Measurements from ENCODE around the gene CBL. TPM values are rescaled to one million over a fixed set of nuclear protein-coding genes. Genes with fewer than 3 reads are reported as not detected.
A peak's percentile ranks its signal among the peaks of the same experiment; 100 is the strongest.

Gene CBL
- total RNA-seq, 2 experiments from 2014 or later = 45.1 to 45.2 TPM

DNA sequence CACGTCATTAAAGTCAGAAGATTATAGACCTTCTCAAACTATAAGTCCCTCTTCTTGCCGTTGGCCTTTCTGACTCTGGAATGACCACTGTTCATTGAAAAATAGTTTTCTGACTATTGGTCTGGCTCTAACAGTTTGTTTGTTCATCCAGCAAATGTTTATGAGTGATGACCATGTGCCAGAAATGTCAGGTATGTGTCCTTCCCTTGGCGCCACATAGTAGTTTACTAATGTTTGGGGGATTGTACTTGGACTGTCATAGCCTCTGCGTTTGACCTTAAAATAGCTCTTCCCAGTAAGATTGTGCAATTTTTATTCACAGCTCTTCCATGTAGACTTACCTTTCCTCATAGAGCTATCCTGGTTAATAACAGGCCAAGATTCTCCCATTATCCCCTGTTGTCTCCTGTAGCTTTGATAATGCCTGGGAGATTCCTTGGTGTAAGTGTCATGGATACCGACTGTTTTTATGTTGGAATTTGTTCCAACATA lies 97.1 kb downstream of the CBL start:
- Mint-ChIP-seq H3K4me1 (peaks cover 18% of the 10 kb centered on the region), H3K4me3 (no peak overlapping the region), H3K27ac (no peak overlapping the region), H3K9me3 (no peaks in the 10 kb centered on the region), H3K27me3 (no peaks in the 10 kb centered on the region), H3K36me3 (peaks cover 46% of the 10 kb centered on the region)
- POLR2A ChIA-PET = interaction anchor here (1.1 kb wide), 1 partner anchor 31 kb away, joined by 3 read pairs; the partner anchor contains the start of gene RNF26
- DNase-seq (no peak), ATAC-seq (ENCODE audit: low read depth) (no peak)

DNA sequence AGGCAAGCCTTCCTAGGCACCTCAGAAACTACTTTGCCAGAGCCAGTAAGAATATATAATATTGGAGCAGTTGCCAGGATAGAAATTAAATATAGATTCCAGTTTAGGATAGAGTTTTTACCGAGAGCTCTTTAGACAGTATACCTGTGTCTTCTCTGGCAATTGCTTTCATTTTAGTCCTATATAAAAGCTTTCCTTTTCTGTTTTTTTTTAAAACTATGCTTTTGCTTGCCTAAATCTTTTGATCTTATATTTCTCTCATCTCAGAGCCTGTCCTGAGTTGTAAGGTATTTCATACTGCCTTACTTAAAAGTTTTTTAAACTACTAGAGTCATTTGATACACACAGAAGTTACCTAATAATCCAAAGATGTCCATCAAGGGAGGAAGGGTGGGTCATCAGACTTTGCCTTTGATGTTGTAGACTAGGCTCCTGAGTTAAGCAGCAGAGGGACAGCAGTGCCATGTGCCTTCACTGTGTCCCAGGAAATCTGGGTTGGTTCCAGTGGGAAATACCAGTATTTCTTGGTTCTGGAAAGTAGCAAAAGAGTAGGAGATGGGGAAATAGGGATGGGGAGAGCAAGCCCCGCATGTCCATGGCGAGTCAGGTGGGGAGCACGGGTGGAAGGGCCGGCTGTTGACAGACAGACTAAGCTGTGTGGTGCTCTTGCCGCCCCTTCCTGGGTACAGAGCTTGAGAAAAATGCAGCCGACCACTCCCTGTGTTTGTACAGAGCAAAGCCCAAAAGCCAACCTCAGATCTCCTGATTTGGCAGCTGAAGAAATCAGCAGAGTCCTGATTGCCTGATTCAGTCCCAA lies 99.6 kb downstream of the CBL start:
- ATAC-seq (ENCODE audit: low read depth) (peak; percentile 19), DNase-seq (no peak)
- Mint-ChIP-seq H3K9me3 (no peaks in the 10 kb centered on the region), H3K36me3 (peaks cover 34% of the 10 kb centered on the region), H3K4me1 (peaks cover 17% of the 10 kb centered on the region), H3K27me3 (no peaks in the 10 kb centered on the region), H3K27ac (peak overlapping the region; percentile 74), H3K4me3 (peak overlapping the region; percentile 5)
- POLR2A ChIA-PET = interaction anchor here (0.7 to 3.4 kb wide), 5 partner anchors 11 to 204 kb away, joined by 3 to 23 read pairs (median 4); partner anchors contain the start of genes CBL, DPAGT1 and MCAM

DNA sequence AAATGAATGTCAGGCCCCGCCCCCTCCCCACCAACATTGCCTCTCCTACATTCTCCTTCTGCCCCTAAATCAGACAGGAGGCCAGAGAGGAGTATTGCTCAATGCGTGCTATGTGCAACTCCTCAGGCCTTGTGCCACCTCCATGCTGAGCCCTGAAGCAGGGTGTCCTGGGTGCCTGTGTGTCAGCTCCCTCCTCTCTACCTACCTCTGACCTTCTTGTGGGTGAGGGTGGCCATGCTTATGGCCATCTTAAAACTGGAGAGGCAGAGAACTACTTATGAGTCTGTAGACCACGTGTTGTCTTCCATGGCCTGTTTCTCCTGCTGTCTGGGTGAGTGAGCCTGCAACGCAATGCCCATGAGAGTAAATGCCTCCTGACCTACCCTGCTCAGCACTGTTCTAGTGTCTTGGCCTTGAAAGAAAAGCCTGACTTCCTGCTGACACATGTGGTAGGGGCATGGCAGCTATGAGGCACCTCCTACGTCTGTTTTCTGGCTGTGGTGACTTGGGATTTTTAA lies 100.3 kb downstream of the CBL start:
- DNase-seq (no peak), ATAC-seq (ENCODE audit: low read depth) (peak; percentile 87)
- H3K36me3 Mint-ChIP-seq = peaks cover 28% of the 10 kb centered on the region
- H3K4me1 Mint-ChIP-seq = peaks cover 17% of the 10 kb centered on the region
- H3K9me3 Mint-ChIP-seq = no peaks in the 10 kb centered on the region
- peak overlapping the region; percentile 18 for H3K4me3 Mint-ChIP-seq
- H3K27me3 Mint-ChIP-seq = no peaks in the 10 kb centered on the region
- POLR2A ChIA-PET = interaction anchor here (0.7 to 3.4 kb wide), 7 partner anchors 11 to 204 kb away, joined by 3 to 23 read pairs (median 3); partner anchors contain the start of genes CBL, DPAGT1 and MCAM
- H3K27ac Mint-ChIP-seq = peak overlapping the region; percentile 74

DNA sequence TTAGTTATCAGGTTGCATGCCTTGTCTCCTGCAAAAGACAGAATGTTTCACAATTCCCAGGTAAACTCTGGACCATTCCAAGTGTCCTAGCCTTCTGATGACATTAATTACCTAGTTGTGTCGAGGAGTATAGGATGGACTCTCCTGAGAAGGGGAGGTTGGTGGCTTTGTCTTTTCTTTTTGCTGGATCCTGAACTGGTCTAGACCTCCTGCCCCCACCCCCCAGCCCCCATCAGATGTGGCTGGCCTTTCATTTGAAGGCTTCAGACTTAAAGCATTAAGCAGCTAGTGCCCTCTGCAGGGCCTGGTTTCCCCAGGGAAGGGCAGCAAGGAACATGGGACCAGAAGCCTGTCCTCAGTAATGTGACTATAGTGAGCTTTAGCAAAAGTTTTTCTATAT lies 101.1 kb downstream of the CBL start:
- Mint-ChIP-seq H3K9me3 (no peaks in the 10 kb centered on the region), H3K4me1 (peaks cover 14% of the 10 kb centered on the region), H3K27me3 (no peaks in the 10 kb centered on the region), H3K36me3 (peaks cover 23% of the 10 kb centered on the region), H3K27ac (no peak overlapping the region), H3K4me3 (no peak overlapping the region)
- DNase-seq (no peak), ATAC-seq (ENCODE audit: low read depth) (no peak)
- POLR2A ChIA-PET = interaction anchor here (0.8 to 3.4 kb wide), 3 partner anchors 10 to 101 kb away, joined by 3 to 23 read pairs (median 4); partner anchors contain the start of genes CBL and MCAM

DNA sequence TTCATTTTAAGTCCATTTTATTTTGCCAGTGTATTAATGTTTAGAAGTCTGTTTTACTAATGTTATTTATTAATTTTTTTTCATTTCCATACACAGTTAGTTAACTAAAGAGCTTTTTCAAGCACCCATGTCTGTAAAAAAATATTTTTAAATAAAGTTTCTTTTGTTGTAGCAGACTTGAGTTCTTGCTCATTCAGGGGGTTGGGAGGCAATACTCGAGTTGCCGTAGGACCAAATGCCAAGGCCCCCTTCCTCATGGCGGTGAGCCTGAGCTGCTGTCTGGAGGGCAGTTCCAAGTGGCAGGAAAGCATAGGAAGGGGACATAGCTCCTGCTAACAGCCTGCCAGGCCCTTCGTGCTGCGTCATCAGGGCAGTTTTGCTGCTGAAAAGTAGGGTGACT lies 101.8 kb downstream of the CBL start:
- Mint-ChIP-seq H3K27me3 (no peaks in the 10 kb centered on the region), H3K9me3 (no peaks in the 10 kb centered on the region), H3K4me1 (peaks cover 14% of the 10 kb centered on the region), H3K4me3 (no peak overlapping the region), H3K27ac (no peak overlapping the region), H3K36me3 (peaks cover 17% of the 10 kb centered on the region)
- DNase-seq (no peak), ATAC-seq (ENCODE audit: low read depth) (no peak)
- POLR2A ChIA-PET = interaction anchor here (0.8 to 3.4 kb wide), 3 partner anchors 9 to 13 kb away, joined by 3 to 23 read pairs (median 4); partner anchors contain the start of gene MCAM

DNA sequence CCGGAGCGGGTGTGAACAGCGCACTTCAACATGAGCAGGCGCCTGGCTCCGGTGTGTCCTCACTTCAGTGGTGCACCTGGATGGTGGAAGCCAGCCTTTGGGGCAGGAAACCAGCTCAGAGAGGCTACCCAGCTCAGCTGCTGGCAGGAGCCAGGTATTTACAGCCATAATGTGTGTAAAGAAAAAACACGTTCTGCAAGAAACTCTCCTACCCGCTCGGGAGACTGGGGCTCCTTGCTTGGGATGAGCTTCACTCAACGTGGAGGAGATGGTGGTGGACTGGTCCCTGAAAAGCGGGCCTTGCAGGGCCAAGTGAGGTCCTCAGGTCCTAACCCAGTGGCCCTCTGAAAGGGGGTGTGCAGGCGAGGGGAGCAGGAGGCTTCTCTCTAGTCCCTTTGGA lies 103.3 kb downstream of the CBL start:
- H3K9me3 Mint-ChIP-seq = no peaks in the 10 kb centered on the region
- POLR2A ChIA-PET = interaction anchor here (1.0 to 3.0 kb wide), 2 partner anchors 12 to 104 kb away, joined by 3 to 12 read pairs; partner anchors contain the start of gene CBL
- peaks cover 6% of the 10 kb centered on the region for H3K36me3 Mint-ChIP-seq
- peaks cover 14% of the 10 kb centered on the region for H3K4me1 Mint-ChIP-seq
- no peaks in the 10 kb centered on the region for H3K27me3 Mint-ChIP-seq
- H3K27ac Mint-ChIP-seq = peak overlapping the region; percentile 22
- ATAC-seq (ENCODE audit: low read depth) = no peak
- H3K4me3 Mint-ChIP-seq = no peak overlapping the region
- DNase-seq = no peak

DNA sequence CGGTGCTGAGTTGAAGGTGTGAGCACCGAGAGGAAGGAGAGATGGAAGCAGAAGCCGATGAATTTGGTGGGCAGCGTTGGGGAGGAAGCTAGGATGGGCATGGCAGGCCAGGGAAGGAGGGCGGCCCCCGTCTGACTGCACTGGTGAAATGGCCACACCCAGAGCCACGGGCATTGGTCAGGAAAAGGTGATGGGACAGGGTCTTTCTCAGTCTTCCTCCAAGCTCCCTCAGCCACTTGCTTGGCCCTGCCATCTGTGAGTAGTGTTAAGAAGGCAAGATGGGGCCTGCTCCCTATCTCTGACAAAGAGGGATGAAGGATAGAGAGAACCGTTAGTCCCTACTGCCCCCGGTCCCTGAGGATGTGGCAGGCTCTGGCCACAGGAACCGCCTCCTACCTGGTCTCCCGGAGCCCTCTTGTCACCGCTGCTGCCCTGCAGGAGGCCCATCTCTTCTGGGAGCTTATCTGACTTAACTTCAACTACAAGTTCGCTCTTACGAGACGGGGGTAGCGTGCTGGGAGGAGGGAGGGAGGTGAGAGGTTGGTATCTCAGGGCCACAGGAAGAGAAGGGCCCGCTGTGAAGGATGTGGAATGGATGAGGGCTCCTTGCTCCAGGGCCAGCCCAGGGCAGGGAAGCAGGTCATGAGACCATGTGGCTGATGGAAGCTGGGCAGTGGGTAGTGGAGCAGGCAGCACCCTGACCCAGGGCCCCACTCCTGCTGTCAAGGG lies 104.0 kb downstream of the CBL start:
- H3K9me3 Mint-ChIP-seq = no peaks in the 10 kb centered on the region

DNA sequence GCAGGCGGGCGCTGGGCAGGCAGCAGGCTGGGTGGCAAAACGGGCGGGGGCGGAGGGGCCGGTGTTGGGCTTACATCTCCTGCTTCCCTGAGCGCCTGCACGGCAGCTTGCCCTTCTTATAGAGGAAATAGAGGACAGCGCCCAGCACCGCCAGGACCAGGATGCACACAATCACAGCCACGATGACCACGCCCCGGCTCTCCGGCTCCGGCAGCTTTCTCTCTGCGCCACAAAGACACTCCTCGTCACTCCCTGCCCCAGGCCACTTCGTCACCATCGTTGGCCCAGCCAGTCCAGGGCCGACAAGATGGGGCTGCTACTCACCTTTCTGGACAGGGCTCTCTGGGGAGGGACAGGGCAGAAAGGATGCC lies 104.5 kb downstream of the CBL start:
- DNase-seq (no peak), ATAC-seq (ENCODE audit: low read depth) (no peak)
- POLR2A ChIA-PET = interaction anchor here (3.0 kb wide), 1 partner anchor 11 kb away, joined by 12 read pairs; no protein-coding TSS in a partner anchor
- Mint-ChIP-seq H3K27ac (no peak overlapping the region), H3K9me3 (no peaks in the 10 kb centered on the region), H3K36me3 (peaks cover 2% of the 10 kb centered on the region), H3K27me3 (peaks cover 2% of the 10 kb centered on the region), H3K4me1 (peaks cover 14% of the 10 kb centered on the region), H3K4me3 (no peak overlapping the region)

More for the DNA sequence above, 104.0 kb downstream of the CBL start:
- ATAC-seq (ENCODE audit: low read depth) = no peak
- no peak overlapping the region for H3K27ac Mint-ChIP-seq
- peaks cover 13% of the 10 kb centered on the region for H3K4me1 Mint-ChIP-seq
- POLR2A ChIA-PET = interaction anchor here (1.0 to 3.0 kb wide), 2 partner anchors 11 to 104 kb away, joined by 3 to 12 read pairs; partner anchors contain the start of gene CBL
- H3K27me3 Mint-ChIP-seq = no peaks in the 10 kb centered on the region
- H3K4me3 Mint-ChIP-seq = no peak overlapping the region
- H3K36me3 Mint-ChIP-seq = peaks cover 5% of the 10 kb centered on the region
- DNase-seq = no peak

DNA sequence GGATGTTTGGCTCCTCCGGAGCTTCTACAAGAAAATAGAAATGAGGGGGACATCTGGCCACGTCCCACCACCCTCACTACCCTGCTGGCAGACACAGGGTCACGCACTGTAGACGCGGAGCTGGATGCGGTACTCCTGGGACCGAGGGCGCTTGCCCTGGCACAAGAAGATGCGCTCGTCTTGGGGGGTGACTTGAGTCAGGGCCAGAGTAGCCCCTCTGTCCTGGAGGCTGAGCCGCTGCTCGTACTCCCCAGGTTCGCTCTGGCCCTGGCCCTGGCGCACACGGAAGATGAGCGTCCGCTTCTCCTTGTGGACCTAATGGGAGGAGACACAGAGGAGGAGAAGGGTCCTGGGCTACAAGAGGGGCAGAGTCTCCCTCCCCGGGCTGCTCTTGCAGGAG lies 108.6 kb downstream of the CBL start:
- Mint-ChIP-seq H3K9me3 (no peaks in the 10 kb centered on the region), H3K4me1 (peaks cover 8% of the 10 kb centered on the region), H3K27me3 (peaks cover 20% of the 10 kb centered on the region), H3K4me3 (peak overlapping the region; percentile 74), H3K27ac (no peak overlapping the region), H3K36me3 (peaks cover under 1% of the 10 kb centered on the region)
- DNase-seq = no peak
- ATAC-seq (ENCODE audit: low read depth) = no peak
- POLR2A ChIA-PET = interaction anchor here (1.2 to 4.8 kb wide), 2 partner anchors 8 to 19 kb away, joined by 4 to 23 read pairs; partner anchors contain the start of gene RNF26

DNA sequence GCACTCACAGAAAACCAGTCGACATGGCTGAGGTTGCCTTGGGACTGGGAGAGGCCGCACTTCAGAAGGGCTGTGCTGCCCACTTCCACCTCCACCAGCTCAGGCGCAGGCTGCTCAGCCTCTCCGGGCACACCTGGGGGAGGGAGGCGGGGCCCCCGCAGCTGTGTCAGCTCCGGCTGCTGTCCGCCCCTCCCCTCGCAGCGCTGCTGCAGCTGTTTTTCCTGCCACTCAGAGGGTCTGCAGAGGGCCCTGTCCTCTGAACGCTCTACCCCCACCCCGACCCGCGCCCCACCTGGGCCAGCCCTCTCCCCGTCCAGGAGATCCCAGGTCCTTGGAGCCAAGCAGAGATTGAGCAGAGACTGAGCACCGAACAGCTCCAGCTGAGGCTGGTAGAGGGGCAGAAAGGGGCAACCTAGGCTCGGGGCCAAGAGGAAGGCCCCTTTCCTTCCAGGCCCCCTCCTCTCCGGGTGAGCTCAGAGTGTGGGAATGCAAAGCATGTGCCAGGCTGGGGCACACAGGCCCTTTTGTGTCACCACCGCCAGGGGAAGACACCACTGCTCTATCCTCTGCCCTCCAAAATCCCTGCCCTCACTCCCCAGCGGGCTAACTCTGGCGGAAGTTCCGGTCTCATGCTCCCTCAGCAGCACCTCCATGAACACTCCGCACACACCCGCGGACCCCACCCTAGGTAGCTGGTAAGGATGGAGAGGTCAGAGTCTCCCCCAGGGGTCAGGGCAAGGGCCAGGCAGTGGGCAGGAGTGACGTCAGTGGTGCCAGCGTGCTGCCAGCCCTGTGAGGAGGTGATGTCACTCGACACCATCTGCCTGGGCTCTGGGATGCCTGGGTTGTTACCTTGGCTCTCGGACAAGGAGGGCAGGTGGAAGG lies 109.2 kb downstream of the CBL start:
- Mint-ChIP-seq H3K27ac (peak overlapping the region; percentile 42), H3K4me1 (peaks cover 9% of the 10 kb centered on the region), H3K27me3 (peaks cover 21% of the 10 kb centered on the region), H3K4me3 (peak overlapping the region; percentile 74), H3K9me3 (no peaks in the 10 kb centered on the region), H3K36me3 (no peaks in the 10 kb centered on the region)
- POLR2A ChIA-PET = interaction anchor here (0.8 to 4.8 kb wide), 3 partner anchors 9 to 23 kb away, joined by 3 to 23 read pairs (median 4); partner anchors contain the start of gene RNF26
- DNase-seq (peak; percentile 64), ATAC-seq (ENCODE audit: low read depth) (peak; percentile 59)

DNA sequence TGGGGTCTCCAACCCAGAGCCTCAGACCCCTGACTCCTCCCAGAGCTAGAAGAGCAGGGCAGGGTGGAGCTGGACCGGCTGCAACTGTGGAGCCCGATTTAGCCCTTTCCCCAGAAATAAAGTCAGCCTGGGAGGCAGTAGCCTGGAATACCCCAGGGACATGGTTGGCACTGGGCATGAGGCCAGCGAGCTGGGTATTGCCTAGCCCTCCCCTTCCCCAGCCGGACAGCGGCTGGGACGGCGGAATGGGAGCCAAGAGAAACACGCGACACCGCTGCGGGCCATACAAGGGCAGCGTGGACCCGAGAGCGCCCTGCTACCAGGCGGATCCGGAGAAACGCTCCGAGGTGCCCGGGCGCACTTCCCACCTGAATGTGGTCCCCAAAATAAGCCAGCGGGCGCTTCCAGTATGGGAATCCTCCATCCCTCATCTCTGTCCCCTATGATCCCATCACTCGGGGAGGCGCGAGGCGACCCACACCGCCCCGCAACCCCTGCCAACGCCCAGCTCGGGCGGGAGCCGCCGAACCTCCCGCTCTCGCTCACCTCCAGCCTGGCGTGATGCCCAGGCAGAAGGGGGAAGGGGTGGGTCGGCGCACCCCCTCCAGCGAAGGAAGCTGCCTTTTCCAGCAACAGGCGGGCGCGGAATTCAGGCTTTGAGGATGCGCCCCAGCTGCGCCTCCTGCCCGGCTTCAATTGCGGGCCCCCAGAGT lies 110.0 kb downstream of the CBL start:
- Mint-ChIP-seq H3K9me3 (no peaks in the 10 kb centered on the region), H3K4me3 (peak overlapping the region; percentile 74), H3K27me3 (peaks cover 21% of the 10 kb centered on the region), H3K4me1 (peaks cover 9% of the 10 kb centered on the region), H3K36me3 (no peaks in the 10 kb centered on the region), H3K27ac (no peak overlapping the region)
- ATAC-seq (ENCODE audit: low read depth) = no peak
- no peak for DNase-seq
- POLR2A ChIA-PET = interaction anchor here (0.6 to 4.8 kb wide), 6 partner anchors 9 to 438 kb away, joined by 3 to 23 read pairs (median 4); partner anchors contain the start of genes CBL and RNF26

Data from activated naive CD8-positive, alpha-beta T cell treated with anti-CD3 and anti-CD28 coated beads, Interleukin-2, amount 10 ng/mL, durations not matched to agents 7 days and 5 days (primary cell).